Ovary (tissue), 9 donors: ENCODE data around the gene NINJ1. TPM values are rescaled to one million over a fixed set of nuclear protein-coding genes. Genes with fewer than 3 reads are reported as not detected.

Source experiments
- DNase-seq, 5 donors: peaks; one replicate each; pipeline ENCODE4 v3.0.0-alpha.2; 2019 to 2020
- H3K27ac ChIP-seq, 2 donors: fragments of 200-600 bp; one replicate each; pipeline versions ENCODE4 v1.5.1 to v1.8.0; 2019 to 2022
- H3K27me3 ChIP-seq: fragments of 200-600 bp; one replicate; pipeline ENCODE4 v1.8.0; 2022
- H3K36me3 ChIP-seq: fragments of 200-600 bp; sonication (generic); one replicate; pipeline ENCODE4 v1.5.1; 2019
- H3K4me1 ChIP-seq: one replicate; pipeline ENCODE4 v1.8.1; 2013; ENCODE audit warnings: mild to moderate bottlenecking, moderate library complexity; ENCODE audit not compliant: insufficient read depth
- H3K4me3 ChIP-seq: fragments of 200-600 bp; sonication (generic); one replicate; pipeline ENCODE4 v1.5.1; 2017
- H3K9me3 ChIP-seq, 2 donors: fragments of 200-600 bp in 1 of 2; sonication (generic) in 1 of 2; one replicate each; pipeline versions ENCODE4 v1.5.1 to v1.8.1; 2013 to 2019; ENCODE audit warnings: mild to moderate bottlenecking in 1 of 2, moderate library complexity in 1 of 2
- EP300 ChIP-seq: sonication (generic); formaldehyde crosslinking; IDR thresholded peaks from one replicate; pipeline ENCODE4 v1.6.1; 2017; ENCODE audit warnings: antibody characterized with exemption
- POLR2A ChIP-seq: fragments of 450-650 bp; IDR thresholded peaks from one replicate; pipeline ENCODE4 v1.6.1; 2017; ENCODE audit warnings: antibody characterized with exemption, mild to moderate bottlenecking, moderate library complexity
- WGBS, 3 donors: extraction: QIAGEN DNeasy Blood & Tissue Kit in 1 of 3; methylation state at CpG; one replicate each; pipeline versions ENCODE4 v1.1.5 to v1.1.7; 2013 to 2017; 5-methylcytosine and 5-hydroxymethylcytosine counted together
- intact Hi-C, 4 donors: fragments of 100-400 bp; cut with DNase I; formaldehyde crosslinking; loops; one replicate each; pipeline versions ENCODE4 v1.11.0 to v1.15.1; 2022 to 2023
- polyA plus RNA-seq, 2 donors: library from polyadenylated mRNA; stranded (reverse); fragments of 200-250 nt in 1 of 2; fragments of 350-450 nt in 1 of 2; fragmentation: Illumina TruSeq in 1 of 2; extraction: RNeasy Lipid Tissue Mini Kit (QIAGEN cat#74804) in 1 of 2; gene quantifications; one replicate each; pipeline ENCODE4 v1.2.3, GENCODE V29; 2013 to 2014
- total RNA-seq, 7 donors: library from RNA; depleted of rRNA in 2 of 7; stranded (reverse); fragments of >200 nt in 2 of 7; fragmentation: NEBNext Ultra II Directional in 3 of 7; extraction: Animal tissue kit (Norgen Biotek cat#: 25700) in 3 of 7; gene quantifications; one replicate each; pipeline versions ENCODE4 v1.1.0 to v1.2.4, GENCODE V29; 2016 to 2023
- TF ChIP-seq, protein P1 (sequence below), 3 donors: fragments of 450-650 bp in 2 of 3; fragments of 200-600 bp in 1 of 3; IDR thresholded peaks; one replicate each; pipeline versions ENCODE4 v1.5.1 to v1.8.0; 2016 to 2022; ENCODE audit warnings: antibody characterized with exemption in 3 of 3, mild to moderate bottlenecking in 1 of 3
- donor health status: DM: no; HTN: no; CAD: no; lungs with moderate emphysema.
- donor health status: DM: no; HTN: no; CAD: no.
- donor health status: Bipolar disorder and iron deficiency.
- donor health status: DM: yes; HTN: yes; CAD: no.
- donor health status: DM: no; HTN: no; CAD: no.
- donor health status: DM: yes; HTN: yes; CAD: no.

The NINJ1 gene
- total and polyA plus RNA-seq, 9 donors: 7.5 to 75.2 (median 40.6) TPM

GRCh38 chr9:93076101-93076791 is 57.8 kb downstream of the NINJ1 start:
- H3K27me3 ChIP-seq: no peaks in the 10 kb centered on the region
- H3K4me1 ChIP-seq: peaks cover 23% of the 10 kb centered on the region
- no peaks in the 10 kb centered on the region for H3K36me3 ChIP-seq
- intact Hi-C loops: no loop called here
- TF ChIP-seq, protein P1, sequence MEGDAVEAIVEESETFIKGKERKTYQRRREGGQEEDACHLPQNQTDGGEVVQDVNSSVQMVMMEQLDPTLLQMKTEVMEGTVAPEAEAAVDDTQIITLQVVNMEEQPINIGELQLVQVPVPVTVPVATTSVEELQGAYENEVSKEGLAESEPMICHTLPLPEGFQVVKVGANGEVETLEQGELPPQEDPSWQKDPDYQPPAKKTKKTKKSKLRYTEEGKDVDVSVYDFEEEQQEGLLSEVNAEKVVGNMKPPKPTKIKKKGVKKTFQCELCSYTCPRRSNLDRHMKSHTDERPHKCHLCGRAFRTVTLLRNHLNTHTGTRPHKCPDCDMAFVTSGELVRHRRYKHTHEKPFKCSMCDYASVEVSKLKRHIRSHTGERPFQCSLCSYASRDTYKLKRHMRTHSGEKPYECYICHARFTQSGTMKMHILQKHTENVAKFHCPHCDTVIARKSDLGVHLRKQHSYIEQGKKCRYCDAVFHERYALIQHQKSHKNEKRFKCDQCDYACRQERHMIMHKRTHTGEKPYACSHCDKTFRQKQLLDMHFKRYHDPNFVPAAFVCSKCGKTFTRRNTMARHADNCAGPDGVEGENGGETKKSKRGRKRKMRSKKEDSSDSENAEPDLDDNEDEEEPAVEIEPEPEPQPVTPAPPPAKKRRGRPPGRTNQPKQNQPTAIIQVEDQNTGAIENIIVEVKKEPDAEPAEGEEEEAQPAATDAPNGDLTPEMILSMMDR (IDR thresholded peaks at IDR 0.05): no peak
- TF ChIP-seq EP300: no peak
- TF ChIP-seq POLR2A: no peak
- DNase-seq: no peak
- no peaks in the 10 kb centered on the region for H3K9me3 ChIP-seq
- 87 to 91% (median 90%) methylated on average over 11 to 12 of the region's 12 CpGs for WGBS, 3 donors
- H3K4me3 ChIP-seq: no peak overlapping the region
- no peak overlapping the region for H3K27ac ChIP-seq

GRCh38 chr9:93072383-93072795 is 61.7 kb downstream of the NINJ1 start:
- TF ChIP-seq POLR2A: no peak
- TF ChIP-seq, protein P1 (IDR thresholded peaks at IDR 0.05): no peak
- TF ChIP-seq EP300: no peak
- WGBS, 3 donors: 1 to 5% (median 3%) methylated on average over 5 of the region's 5 CpGs
- Histone ChIP-seq H3K9me3 (no peaks in the 10 kb centered on the region), H3K4me3 (no peak overlapping the region), H3K4me1 (peaks cover 23% of the 10 kb centered on the region), H3K36me3 (no peaks in the 10 kb centered on the region), H3K27ac (peak overlapping the region in 1 of 2 donors; percentile 76), H3K27me3 (no peaks in the 10 kb centered on the region)
- peak; percentile 67 to 85 (median 79) for DNase-seq
- intact Hi-C loops: no loop called here

Other genes starting within 250 kb of the NINJ1 start
- gene FGD3, start 186.7 kb downstream of the NINJ1 start, total RNA-seq: 1 to 10 TPM; 1.3 to 6.7 (median 2.2) TPM
- gene FGD3, start 186.7 kb downstream of the NINJ1 start, polyA plus RNA-seq: 1 to 10 TPM; 1.1 to 1.4 TPM
- gene SUSD3, start 75.5 kb downstream of the NINJ1 start, total RNA-seq: 10 to 100 TPM; 30.5 to 66.1 (median 42.4) TPM
- 10 to 100 TPM in 1 of 2 donors, 1 to 10 TPM in 1; 9.6 to 42.5 TPM for gene SUSD3, start 75.5 kb downstream of the NINJ1 start, polyA plus RNA-seq
- gene CARD19, start 38.0 kb downstream of the NINJ1 start, total RNA-seq: 10 to 100 TPM; 34.0 to 50.0 (median 44.7) TPM
- 10 to 100 TPM in 1 of 2 donors, 1 to 10 TPM in 1; 5.0 to 67.6 TPM for gene CARD19, start 38.0 kb downstream of the NINJ1 start, polyA plus RNA-seq
- gene WNK2, start 49.9 kb upstream of the NINJ1 start, total RNA-seq: 10 to 100 TPM in 3 of 7 donors, 1 to 10 TPM in 4; 1.5 to 24.7 (median 7.1) TPM
- 1 to 10 TPM in 1 of 2 donors, under 1 TPM in 1; 0.53 to 1.0 TPM for gene WNK2, start 49.9 kb upstream of the NINJ1 start, polyA plus RNA-seq